ENCODE measurements around the gene ATG16L2.
"Not testable (repeated sequence)": the region's sequence is repeated elsewhere in the genome, so short reads cannot be mapped to it uniquely, and the experiment has no call there.

Gene ATG16L2

GRCh38 chr11:72825661-72826060 lies 11.4 kb downstream of the ATG16L2 start:
- DNase-seq (ENCODE audit: low spot score), result no peak

DNA sequence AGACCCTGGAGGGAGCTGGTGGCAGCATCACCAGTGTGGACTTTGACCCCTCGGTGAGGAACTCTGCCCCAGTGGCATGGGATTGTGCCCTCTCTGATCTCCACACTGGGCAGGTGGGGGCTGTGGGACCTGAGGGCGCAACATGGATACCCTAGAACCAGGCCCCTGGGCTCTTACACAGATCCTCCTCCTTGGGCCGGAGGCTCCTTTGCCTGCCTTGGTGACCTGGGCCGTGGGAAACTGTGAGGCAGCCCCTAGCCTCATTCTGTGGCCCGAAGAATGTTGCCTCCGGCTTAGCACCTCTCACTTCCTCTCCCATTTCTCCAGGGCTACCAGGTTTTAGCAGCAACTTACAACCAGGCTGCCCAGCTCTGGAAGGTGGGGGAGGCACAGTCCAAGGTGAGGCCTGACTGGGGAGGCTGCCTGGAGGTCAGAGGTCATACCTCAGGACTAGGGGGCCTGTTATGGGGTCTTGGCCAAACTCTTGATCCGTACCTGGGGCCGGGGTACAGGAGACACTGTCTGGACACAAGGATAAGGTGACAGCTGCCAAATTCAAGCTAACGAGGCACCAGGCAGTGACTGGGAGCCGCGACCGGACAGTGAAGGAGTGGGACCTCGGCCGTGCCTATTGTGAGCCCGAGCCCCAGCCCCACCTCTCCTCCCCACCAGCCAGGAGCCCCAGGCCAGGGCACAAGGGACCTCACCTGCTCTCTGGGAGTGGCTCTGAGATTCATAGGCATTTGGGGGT lies 12.2 kb downstream of the ATG16L2 start:
- no peak for DNase-seq (ENCODE audit: low spot score)

DNA sequence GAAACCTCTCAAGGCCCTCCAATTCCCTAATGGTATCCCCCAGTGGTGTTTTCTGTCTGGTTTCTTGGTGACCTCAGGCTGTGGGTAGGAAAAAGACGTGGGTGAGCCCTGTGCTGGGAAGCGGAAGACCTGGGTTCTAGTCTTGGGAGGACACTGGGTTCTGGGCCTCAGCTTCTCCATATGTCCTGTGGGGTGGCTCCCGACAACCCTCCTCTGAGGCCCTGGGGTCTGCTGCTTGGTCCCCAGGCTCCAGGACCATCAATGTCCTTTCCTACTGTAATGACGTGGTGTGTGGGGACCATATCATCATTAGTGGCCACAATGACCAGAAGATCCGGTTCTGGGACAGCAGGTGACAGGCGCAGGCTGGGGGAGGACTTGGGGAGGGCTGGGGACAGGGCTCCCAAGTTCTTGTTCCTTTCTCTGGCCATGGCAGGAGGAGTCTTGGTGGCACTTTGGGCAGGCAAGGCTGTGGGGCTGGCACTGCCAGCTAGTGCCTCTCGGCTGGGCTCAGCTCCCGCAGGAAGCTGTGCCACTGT lies 12.8 kb downstream of the ATG16L2 start:
- DNase-seq (ENCODE audit: low spot score), result no peak

DNA sequence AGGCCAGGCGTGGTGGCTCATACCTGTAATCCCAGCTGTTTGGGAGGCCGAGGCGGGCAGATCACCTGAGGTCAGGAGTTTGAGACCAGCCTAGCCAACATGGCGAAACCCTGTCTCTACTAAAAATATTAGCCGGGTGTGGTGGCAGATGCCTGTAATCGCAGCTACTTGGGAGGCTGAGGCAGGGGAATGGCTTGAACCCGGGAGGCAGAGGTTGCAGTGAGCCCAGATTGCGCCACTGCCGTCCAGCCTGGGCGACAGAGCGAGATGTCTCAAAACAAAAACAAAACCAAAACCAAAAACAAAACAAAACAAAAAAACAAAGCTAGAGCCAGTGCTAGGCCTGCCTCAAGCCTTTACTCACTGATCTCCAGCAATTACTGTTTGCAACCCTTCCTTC lies 13.4 kb downstream of the ATG16L2 start:
- DNase-seq (ENCODE audit: low spot score), result not testable (repeated sequence)

GRCh38 chr11:72828081-72828567 lies 13.9 kb downstream of the ATG16L2 start:
- DNase-seq (ENCODE audit: low spot score), result peak; percentile 66

GRCh38 chr11:72828692-72829101 lies 14.5 kb downstream of the ATG16L2 start:
- DNase-seq (ENCODE audit: low spot score), result no peak

GRCh38 chr11:72829178-72829577 lies 15.0 kb downstream of the ATG16L2 start:
- no peak for DNase-seq (ENCODE audit: low spot score)

- DNase-seq (ENCODE audit: low spot score), result no peak
These were observed 15.8 kb downstream of the ATG16L2 start for GRCh38 chr11:72829884-72830533.

DNA sequence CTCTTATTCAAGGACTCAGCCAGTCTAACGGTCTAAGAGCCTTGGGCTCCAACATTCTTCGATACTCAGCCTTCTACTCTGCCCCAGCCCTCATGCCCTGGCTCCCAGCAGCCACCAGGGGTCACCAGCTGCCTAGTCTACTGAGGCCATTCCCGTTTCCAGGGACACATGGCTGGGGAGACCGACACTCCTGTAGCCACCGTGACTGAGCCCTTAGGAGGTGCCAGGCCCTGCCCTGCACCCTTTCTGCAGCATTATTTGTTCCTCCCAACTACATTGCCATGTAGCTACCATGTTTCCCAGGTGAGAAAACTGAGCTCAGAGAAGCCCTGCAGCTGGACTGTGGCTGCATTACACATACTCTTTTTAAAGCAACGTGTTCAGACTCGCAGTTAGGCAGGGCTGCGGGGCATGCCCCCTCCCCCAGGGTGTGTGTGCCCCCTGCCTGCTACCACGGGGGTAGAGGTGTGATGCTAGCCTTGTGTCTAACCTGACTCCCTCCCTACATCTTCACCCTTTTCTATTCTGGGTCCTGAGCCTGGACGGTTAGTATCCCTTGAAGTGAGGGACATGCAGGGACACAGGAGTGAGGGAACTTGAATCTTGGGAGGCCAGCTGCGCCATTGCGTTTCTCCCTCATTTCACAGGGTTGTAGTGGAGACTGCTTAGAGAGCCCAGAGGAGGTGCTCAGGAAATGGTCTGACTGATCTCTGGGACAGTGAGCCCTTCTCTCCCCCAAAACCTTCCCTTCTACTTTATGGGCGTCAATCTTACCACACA lies 17.5 kb downstream of the ATG16L2 start:
- DNase-seq (ENCODE audit: low spot score), result peak; percentile 79

DNA sequence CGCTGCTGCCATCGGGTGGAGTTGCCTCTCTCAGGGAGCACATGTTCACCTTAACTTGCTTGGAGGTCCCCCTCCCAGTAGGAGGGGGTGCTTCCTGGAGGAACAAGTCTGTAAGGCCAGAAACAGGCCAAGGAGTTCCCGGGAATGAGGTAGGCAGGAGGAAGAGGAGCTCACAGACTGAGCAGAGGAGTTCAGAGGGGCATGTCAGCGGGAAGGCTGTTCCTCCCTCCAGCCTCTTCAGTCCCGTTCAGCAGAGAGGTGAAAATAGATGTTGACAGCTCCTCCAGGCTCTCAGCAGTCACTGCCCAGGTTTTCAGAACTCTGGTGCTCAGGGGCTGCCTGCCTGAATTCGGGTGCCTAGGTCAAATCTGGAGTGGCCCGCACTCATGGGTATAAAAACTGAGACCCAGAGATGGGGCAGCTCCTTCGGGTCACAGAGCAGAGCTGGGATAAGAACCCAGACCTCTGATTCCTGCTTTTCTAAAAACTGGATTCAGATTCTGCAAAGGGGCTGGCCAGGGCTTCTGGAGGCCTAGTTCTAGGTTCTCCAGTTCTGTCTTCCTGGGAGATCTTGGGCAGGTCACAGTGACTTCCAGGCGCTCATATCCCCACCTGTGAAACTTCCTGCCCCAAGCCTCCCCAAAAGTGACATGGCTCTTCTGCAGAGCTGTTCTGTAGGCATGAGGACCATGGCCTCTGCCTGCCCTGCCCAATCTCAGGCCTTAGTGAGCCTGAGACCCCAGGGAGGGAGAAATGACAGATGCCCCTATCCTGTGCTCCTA lies 18.3 kb downstream of the ATG16L2 start:
- no peak for DNase-seq (ENCODE audit: low spot score)

GRCh38 chr11:72833083-72833733 lies 19.0 kb downstream of the ATG16L2 start:
- no peak for DNase-seq (ENCODE audit: low spot score)

- DNase-seq (ENCODE audit: low spot score), result no peak
These were observed 19.7 kb downstream of the ATG16L2 start for GRCh38 chr11:72833811-72834493.

- DNase-seq (ENCODE audit: low spot score), result no peak
These were observed 20.7 kb downstream of the ATG16L2 start for GRCh38 chr11:72834905-72835304.

DNA sequence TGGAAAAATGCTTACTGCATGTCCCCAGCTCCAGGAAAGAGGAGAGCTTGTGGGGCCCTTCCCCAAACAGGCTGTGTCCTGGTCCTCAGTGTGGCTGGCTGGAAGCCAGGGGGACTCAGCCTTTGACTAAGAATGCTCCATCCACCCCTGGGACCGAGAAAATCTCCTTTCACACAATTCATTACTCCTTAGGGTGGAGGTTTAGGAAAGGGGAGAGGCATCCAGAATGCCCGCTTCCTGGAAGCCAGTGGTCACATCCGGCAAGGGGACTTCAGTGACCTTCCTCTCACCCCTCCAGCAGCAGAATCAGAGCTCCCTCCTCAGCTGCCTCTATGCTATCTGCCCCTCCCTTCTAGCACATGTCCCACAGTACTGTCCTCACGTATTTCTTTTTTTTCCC lies 21.9 kb downstream of the ATG16L2 start:
- DNase-seq (ENCODE audit: low spot score), result no peak

- no peak for DNase-seq (ENCODE audit: low spot score)
These were observed 24.6 kb downstream of the ATG16L2 start for GRCh38 chr11:72838691-72839305.

DNA sequence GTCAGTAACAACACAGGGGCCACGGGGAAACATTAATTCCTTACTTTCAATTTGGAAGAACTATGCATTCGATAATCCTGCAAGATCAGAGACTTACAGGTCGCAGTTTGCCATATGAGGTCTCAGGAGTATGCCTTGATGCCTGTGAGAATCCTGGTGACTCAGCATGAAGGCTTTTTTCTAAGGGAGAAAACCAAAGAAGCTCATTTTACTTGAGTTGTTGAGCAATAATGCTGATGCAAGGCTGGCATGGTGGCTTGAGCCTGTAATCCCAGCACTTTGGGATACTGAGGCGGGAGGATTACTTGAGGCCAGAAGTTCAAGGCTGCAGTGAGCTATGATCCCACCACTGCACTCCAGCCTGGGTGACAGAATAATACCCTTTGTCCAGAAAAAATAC lies 26.6 kb downstream of the ATG16L2 start:
- peak; percentile 69 for DNase-seq (ENCODE audit: low spot score)

DNA sequence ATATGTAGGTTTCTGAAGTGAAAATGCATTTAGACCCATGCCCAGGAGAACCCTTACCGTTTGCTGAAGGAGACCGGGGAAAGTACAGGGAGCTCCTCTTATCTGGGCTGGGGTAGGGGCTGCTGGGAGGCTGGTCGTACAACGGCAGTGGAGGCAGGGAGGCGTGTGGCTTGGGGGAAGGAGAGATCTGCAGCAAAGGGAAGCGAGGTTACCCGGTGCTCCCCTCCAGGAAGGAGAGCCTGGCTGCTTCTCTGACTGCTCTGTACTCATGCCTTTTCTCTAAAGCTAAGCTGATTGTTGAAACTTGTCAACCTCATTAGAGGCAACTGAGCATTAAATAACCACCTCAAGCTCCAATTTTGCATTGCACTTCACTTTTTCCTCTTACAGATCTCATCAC lies 27.2 kb downstream of the ATG16L2 start:
- DNase-seq (ENCODE audit: low spot score), result no peak

DNA sequence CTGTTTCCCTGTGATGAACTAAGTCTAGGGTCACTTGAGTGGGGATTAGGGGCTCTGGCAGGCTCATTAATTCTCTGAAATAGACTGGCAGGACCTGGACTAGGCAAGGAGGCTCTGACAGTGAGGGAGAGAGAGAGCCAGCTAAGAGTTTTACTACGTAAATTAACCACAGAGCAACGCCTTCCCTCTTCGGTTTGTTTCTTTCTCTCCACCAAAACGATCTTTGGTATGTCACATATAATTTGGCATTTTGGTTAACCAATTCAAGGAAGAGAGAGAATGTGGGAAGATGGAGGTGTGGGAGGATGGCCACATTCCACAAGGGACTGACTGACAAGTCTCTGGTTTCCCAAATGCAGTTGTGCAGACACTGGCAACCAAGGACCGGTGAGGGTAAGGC lies 27.9 kb downstream of the ATG16L2 start:
- no peak for DNase-seq (ENCODE audit: low spot score)

GRCh38 chr11:72842653-72843330 lies 28.6 kb downstream of the ATG16L2 start:
- DNase-seq (ENCODE audit: low spot score), result no peak

DNA sequence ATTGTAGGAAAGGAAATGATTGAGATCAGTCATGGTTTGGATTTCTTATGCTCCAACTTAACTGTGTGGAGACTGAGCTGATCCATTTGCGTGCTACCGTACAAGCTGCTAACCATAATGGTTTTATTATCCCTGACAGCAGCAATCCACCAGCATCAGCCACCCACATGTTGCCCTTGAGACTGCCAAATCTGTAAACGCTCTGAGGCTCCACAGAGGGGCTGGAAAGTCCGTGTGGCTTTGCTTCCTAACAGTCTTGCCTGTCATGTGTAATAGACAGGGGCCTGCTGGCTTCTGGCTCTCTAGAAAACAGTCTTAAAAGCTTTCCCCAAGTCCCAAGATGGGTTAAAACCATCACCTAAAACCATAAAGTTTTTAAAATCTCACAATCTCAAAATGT lies 30.1 kb downstream of the ATG16L2 start:
- peak; percentile 64 for DNase-seq (ENCODE audit: low spot score)
